SK-N-SH (cell line): ENCODE measurements around the gene OSBPL2. TPM values are rescaled to one million over a fixed set of nuclear protein-coding genes. Genes with fewer than 3 reads are reported as not detected.

Experiments used
- CTCF ChIA-PET: fragments of 300-600, 350-600 bp; formaldehyde crosslinking; extraction: SDS; loops from one replicate; lab custom pipeline; 2021; lab: Yijun Ruan, JAX
- POLR2A ChIA-PET: fragments of 350-600 bp; sonication (Branson Sonifier 250); formaldehyde crosslinking; extraction: SDS; loops from one replicate; lab custom pipeline; 2020; ENCODE audit warnings: antibody characterized with exemption, inconsistent platforms; lab: Yijun Ruan, JAX
- DNase-seq: peaks from one replicate; pipeline ENCODE4 v3.0.0; 2012
- H2AFZ ChIP-seq: fragments of 200-600 bp; sonication (generic); 2 replicates; pipeline ENCODE4 v1.8.1; 2016; ENCODE audit warnings: antibody characterized with exemption, mild to moderate bottlenecking, low read depth
- H3F3A ChIP-seq: fragments of 200-600 bp; sonication (generic); replicated peaks from 2 replicates; pipeline ENCODE3; 2016; ENCODE audit warnings: antibody characterized with exemption, mild to moderate bottlenecking; ENCODE audit not compliant: insufficient read depth
- H3K27ac ChIP-seq, 2 experiments: fragments of 200-500 bp in 1 of 2; fragments of 200-600 bp in 1 of 2; sonication (Bioruptor generic) in 1 of 2; sonication (generic), shearing (Covaris generic) in 1 of 2; 2 replicates each; pipeline versions ENCODE4 v1.5.1 to v1.6.1; 2014 to 2016; ENCODE audit warnings: low read depth in 2 of 2, inconsistent platforms in 1 of 2, low read length in 1 of 2, mild to moderate bottlenecking in 1 of 2, mixed read lengths in 1 of 2
- H3K27me3 ChIP-seq: fragments of 200-600 bp; sonication (generic), shearing (Covaris generic); 2 replicates; pipeline ENCODE4 v1.6.1; 2016; ENCODE audit warnings: mixed run types; ENCODE audit not compliant: insufficient read depth
- H3K36me3 ChIP-seq, 2 experiments: fragments of 200-500 bp in 1 of 2; fragments of 200-600 bp in 1 of 2; sonication (Bioruptor generic) in 1 of 2; sonication (generic) in 1 of 2; replicated peaks in 1 of 2; 2 replicates each; pipeline versions ENCODE3 to v1.5.1; 2014 to 2016; ENCODE audit warnings: low read length in 1 of 2, mild to moderate bottlenecking in 1 of 2; ENCODE audit not compliant: insufficient read depth in 2 of 2, control insufficient read depth in 1 of 2
- H3K4me1 ChIP-seq, 2 experiments: fragments of 200-500 bp in 1 of 2; fragments of 200-600 bp in 1 of 2; sonication (Bioruptor generic) in 1 of 2; sonication (generic), shearing (Covaris generic) in 1 of 2; 2 replicates each; pipeline versions ENCODE4 v1.5.1 to v1.6.1; 2014 to 2016; ENCODE audit warnings: low read depth in 1 of 2, low read length in 1 of 2, mixed run types in 1 of 2; ENCODE audit not compliant: insufficient read depth in 2 of 2, control insufficient read depth in 1 of 2
- H3K4me2 ChIP-seq: fragments of 200-600 bp; sonication (generic), shearing (Covaris generic); 2 replicates; pipeline ENCODE4 v1.6.1; 2017; ENCODE audit warnings: mixed run types
- H3K4me3 ChIP-seq, 2 experiments: fragments of 200-500 bp in 1 of 2; fragments of 200-600 bp in 1 of 2; sonication (Bioruptor generic) in 1 of 2; sonication (generic), shearing (Covaris generic) in 1 of 2; 2 replicates each; pipeline versions ENCODE4 v1.5.1 to v1.8.1; 2014 to 2016; ENCODE audit warnings: low read depth in 2 of 2, inconsistent platforms in 1 of 2, low read length in 1 of 2, mild to moderate bottlenecking in 1 of 2, mixed read lengths in 1 of 2, moderate library complexity in 1 of 2
- H3K79me2 ChIP-seq: fragments of 200-600 bp; sonication (generic); 2 replicates; pipeline ENCODE4 v1.8.1; 2017; ENCODE audit warnings: mild to moderate bottlenecking; ENCODE audit not compliant: insufficient read depth
- H3K9ac ChIP-seq: fragments of 200-600 bp; sonication (generic); 2 replicates; pipeline ENCODE4 v1.6.1; 2017; ENCODE audit warnings: mixed run types
- H3K9me2 ChIP-seq: fragments of 200-600 bp; sonication (generic); 2 replicates; pipeline ENCODE4 v1.6.1; 2017; ENCODE audit warnings: mixed run types
- H3K9me3 ChIP-seq: fragments of 200-600 bp; sonication (generic); 2 replicates; pipeline ENCODE4 v1.6.1; 2017; ENCODE audit warnings: mixed run types, mild to moderate bottlenecking, moderate library complexity
- H4K20me1 ChIP-seq: fragments of 200-600 bp; sonication (generic); 2 replicates; pipeline ENCODE4 v1.6.1; 2017; ENCODE audit warnings: mild to moderate bottlenecking, mixed run types; ENCODE audit not compliant: insufficient read depth
- EP300 ChIP-seq, 2 experiments: IDR thresholded peaks; 2 replicates each; pipeline versions ENCODE4 v1.4.0 to v1.6.1; 2012; ENCODE audit warnings: borderline replicate concordance in 1 of 2, low read depth in 1 of 2, low read length in 1 of 2
- EZH2phosphoT487 ChIP-seq: fragments of 200-600 bp; sonication (generic); IDR thresholded peaks from 2 replicates; pipeline ENCODE4 v1.6.1; 2017; ENCODE audit warnings: low read depth, mixed run types, mild to moderate bottlenecking, antibody characterized with exemption, moderate library complexity, borderline replicate concordance
- FOSL2 ChIP-seq: IDR thresholded peaks from 2 replicates; pipeline ENCODE4 v1.4.0; 2012; ENCODE audit warnings: low read depth, mild to moderate bottlenecking, moderate library complexity, borderline replicate concordance
- FOXJ3 ChIP-seq: sonication (generic); formaldehyde crosslinking; IDR thresholded peaks from 2 replicates; pipeline ENCODE4 v1.5.1; 2020; ENCODE audit warnings: mild to moderate bottlenecking, missing genetic modification reagents
- FOXM1 ChIP-seq: IDR thresholded peaks from 2 replicates; pipeline ENCODE4 v1.4.0; 2012; ENCODE audit warnings: low read depth, mild to moderate bottlenecking
- GABPA ChIP-seq: IDR thresholded peaks from 2 replicates; pipeline ENCODE4 v1.4.0; 2012; ENCODE audit warnings: low read depth, mild to moderate bottlenecking
- GATA2 ChIP-seq: sonication (generic); formaldehyde crosslinking; IDR thresholded peaks from 2 replicates; pipeline ENCODE4 v1.5.0; 2020; ENCODE audit warnings: mild to moderate bottlenecking, missing genetic modification reagents
- JUND ChIP-seq: IDR thresholded peaks from 2 replicates; pipeline ENCODE4 v1.4.0; 2012
- MEF2A ChIP-seq: IDR thresholded peaks from 2 replicates; pipeline ENCODE4 v1.4.0; 2012; ENCODE audit warnings: low read depth, borderline replicate concordance
- NRF1 ChIP-seq: IDR thresholded peaks from 2 replicates; pipeline ENCODE4 v1.6.1; 2012; ENCODE audit warnings: low read depth, mild to moderate bottlenecking, low read length
- POLR2AphosphoS5 ChIP-seq: IDR thresholded peaks from 2 replicates; pipeline ENCODE4 v1.6.1; 2012; ENCODE audit warnings: low read depth, low read length
- RAD21 ChIP-seq: IDR thresholded peaks from 2 replicates; pipeline ENCODE4 v1.6.1; 2012; ENCODE audit warnings: mild to moderate bottlenecking, low read length
- RCOR1 ChIP-seq: fragments of 150-350 bp; IDR thresholded peaks from 2 replicates; pipeline ENCODE4 v1.6.1; 2017; ENCODE audit warnings: antibody characterized with exemption, low read length
- RXRA ChIP-seq: IDR thresholded peaks from 2 replicates; pipeline ENCODE4 v1.4.0; 2012; ENCODE audit warnings: low read depth, mild to moderate bottlenecking, borderline replicate concordance
- SIN3A ChIP-seq: IDR thresholded peaks from 2 replicates; pipeline ENCODE4 v1.6.1; 2012; ENCODE audit warnings: low read depth, mild to moderate bottlenecking, low read length, moderate library complexity, borderline replicate concordance
- SMC3 ChIP-seq: IDR thresholded peaks from 2 replicates; pipeline ENCODE4 v1.6.1; 2012; ENCODE audit warnings: low read depth, low read length, improper control_type of control experiment
- TCF12 ChIP-seq: IDR thresholded peaks from 2 replicates; pipeline ENCODE4 v1.4.0; 2012
- TEAD4 ChIP-seq: IDR thresholded peaks from 2 replicates; pipeline ENCODE4 v1.4.0; 2012; ENCODE audit warnings: mild to moderate bottlenecking, borderline replicate concordance; ENCODE audit not compliant: insufficient read depth
- YY1 ChIP-seq: IDR thresholded peaks from 2 replicates; pipeline ENCODE4 v1.4.0; 2012; ENCODE audit warnings: low read depth, mild to moderate bottlenecking
- WGBS: methylation state at CpG from one replicate; pipeline ENCODE4 v1.1.6; 2017; ENCODE audit warnings: low lambda C conversion rate; 5-methylcytosine and 5-hydroxymethylcytosine counted together
- polyA plus RNA-seq, 3 experiments: library from polyadenylated mRNA; depleted of rRNA; stranded (reverse); fragments of >200 nt; gene quantifications; 2 replicates each; pipeline ENCODE4 v1.2.3, GENCODE V29; 2012
- TF ChIP-seq, protein P1 (sequence below): fragments of 150-350 bp; IDR thresholded peaks from 2 replicates; pipeline ENCODE4 v1.6.1; 2016; ENCODE audit warnings: mild to moderate bottlenecking, low read depth, low read length
- TF ChIP-seq, protein P2 (sequence below): fragments of 200-600 bp; sonication (generic); IDR thresholded peaks from 2 replicates; pipeline ENCODE4 v1.6.1; 2017; ENCODE audit warnings: antibody characterized with exemption, mild to moderate bottlenecking, moderate library complexity
- TF ChIP-seq, protein P3 (sequence below): IDR thresholded peaks from 2 replicates; pipeline ENCODE4 v1.4.0; 2012; ENCODE audit warnings: low read depth, borderline replicate concordance
- TF ChIP-seq, protein P4 (sequence below): fragments of 150-350 bp; IDR thresholded peaks from 2 replicates; pipeline ENCODE4 v1.6.1; 2017; ENCODE audit warnings: antibody characterized with exemption, low read length, low read depth, borderline replicate concordance

The OSBPL2 gene
- polyA plus RNA-seq, 1 of the 3 experiments (the other 2 are of a cell fraction): 17.7 TPM

DNA sequence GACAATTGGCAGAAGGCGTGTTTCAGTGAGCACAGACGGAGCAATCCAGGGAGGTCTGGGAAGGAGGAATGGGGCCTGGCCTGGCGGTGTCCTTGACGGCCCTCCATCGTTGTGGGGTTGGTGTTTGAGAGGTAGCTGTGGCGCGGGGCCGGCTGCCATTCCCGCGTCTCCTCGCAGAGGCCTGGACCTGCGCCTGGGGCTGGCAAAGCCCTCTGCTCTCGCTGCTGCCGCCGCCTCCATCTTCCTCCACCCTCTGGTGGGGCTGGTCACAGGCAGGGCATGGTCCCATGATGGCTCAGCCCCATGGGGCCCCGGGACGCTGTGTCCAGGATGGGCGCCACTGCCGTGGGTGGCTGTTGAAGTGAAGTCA, 7.6 kb downstream of the OSBPL2 start:
- ChIA-PET CTCF (interaction anchor here (0.8 to 1.5 kb wide), 4 partner anchors 9 to 41 kb away, joined by 3 to 4 read pairs (median 3); no protein-coding TSS in a partner anchor), POLR2A (no interaction called here)
- no peak overlapping the region for H3K27ac ChIP-seq

DNA sequence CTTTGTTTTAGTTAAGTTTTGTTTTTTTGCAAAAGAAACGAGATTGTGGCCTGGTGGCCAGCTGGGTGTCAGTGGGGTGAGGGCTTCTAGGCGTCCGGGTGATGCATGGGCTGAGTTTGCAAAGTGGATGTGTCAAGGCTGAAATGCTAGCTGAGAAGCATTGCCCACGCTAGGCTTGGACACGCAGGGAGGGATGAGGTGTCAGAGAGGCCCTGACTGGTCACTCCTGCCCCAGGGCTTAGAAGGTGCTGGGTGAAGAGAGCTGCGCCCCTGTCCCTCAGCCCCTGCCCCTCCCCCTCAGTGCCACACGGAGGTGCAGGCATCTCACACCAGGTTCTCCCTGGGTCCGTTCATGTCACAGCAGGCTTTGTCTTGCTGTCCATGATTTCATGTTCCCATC, 8.1 kb downstream of the OSBPL2 start:
- Histone ChIP-seq H3K27me3 (no peaks in the 10 kb centered on the region), H3K36me3 (peaks cover 0 to 15% of the 10 kb centered on the region in 2 experiments), H3K4me1 (no peaks in the 10 kb centered on the region; a peak in 1 of 4 replicates), H2AFZ (no peak overlapping the region), H3K4me2 (no peak overlapping the region), H3K27ac (no peak overlapping the region), H3K4me3 (no peak overlapping the region), H3K9me3 (no peaks in the 10 kb centered on the region), H3K9me2 (no peaks in the 10 kb centered on the region), H4K20me1 (peaks cover 87% of the 10 kb centered on the region), H3K9ac (no peak overlapping the region), H3K79me2 (peaks cover 84% of the 10 kb centered on the region), H3F3A (no peaks in the 10 kb centered on the region)
- 83% methylated on average over 5 of the region's 8 CpGs for WGBS
- POLR2A ChIA-PET: no interaction called here
- DNase-seq: no peak
- CTCF ChIA-PET: interaction anchor here (1.0 to 1.5 kb wide), 3 partner anchors 13 to 41 kb away, joined by 3 to 4 read pairs (median 3); no protein-coding TSS in a partner anchor
- TF ChIP-seq EP300 (IDR thresholded peaks at IDR 0.05; ENCODE audit: borderline replicate concordance in 1 of 2, low read depth in 1 of 2, low read length in 1 of 2): no peak
- TF ChIP-seq, protein P1, sequence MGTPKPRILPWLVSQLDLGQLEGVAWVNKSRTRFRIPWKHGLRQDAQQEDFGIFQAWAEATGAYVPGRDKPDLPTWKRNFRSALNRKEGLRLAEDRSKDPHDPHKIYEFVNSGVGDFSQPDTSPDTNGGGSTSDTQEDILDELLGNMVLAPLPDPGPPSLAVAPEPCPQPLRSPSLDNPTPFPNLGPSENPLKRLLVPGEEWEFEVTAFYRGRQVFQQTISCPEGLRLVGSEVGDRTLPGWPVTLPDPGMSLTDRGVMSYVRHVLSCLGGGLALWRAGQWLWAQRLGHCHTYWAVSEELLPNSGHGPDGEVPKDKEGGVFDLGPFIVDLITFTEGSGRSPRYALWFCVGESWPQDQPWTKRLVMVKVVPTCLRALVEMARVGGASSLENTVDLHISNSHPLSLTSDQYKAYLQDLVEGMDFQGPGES: no peak
- no peak for TF ChIP-seq FOXJ3
- TF ChIP-seq RXRA: no peak
- TF ChIP-seq POLR2AphosphoS5: no peak
- TF ChIP-seq RCOR1: no peak
- no peak for TF ChIP-seq FOSL2
- no peak for TF ChIP-seq SIN3A
- no peak for TF ChIP-seq JUND
- TF ChIP-seq TCF12: no peak
- TF ChIP-seq, protein P2, sequence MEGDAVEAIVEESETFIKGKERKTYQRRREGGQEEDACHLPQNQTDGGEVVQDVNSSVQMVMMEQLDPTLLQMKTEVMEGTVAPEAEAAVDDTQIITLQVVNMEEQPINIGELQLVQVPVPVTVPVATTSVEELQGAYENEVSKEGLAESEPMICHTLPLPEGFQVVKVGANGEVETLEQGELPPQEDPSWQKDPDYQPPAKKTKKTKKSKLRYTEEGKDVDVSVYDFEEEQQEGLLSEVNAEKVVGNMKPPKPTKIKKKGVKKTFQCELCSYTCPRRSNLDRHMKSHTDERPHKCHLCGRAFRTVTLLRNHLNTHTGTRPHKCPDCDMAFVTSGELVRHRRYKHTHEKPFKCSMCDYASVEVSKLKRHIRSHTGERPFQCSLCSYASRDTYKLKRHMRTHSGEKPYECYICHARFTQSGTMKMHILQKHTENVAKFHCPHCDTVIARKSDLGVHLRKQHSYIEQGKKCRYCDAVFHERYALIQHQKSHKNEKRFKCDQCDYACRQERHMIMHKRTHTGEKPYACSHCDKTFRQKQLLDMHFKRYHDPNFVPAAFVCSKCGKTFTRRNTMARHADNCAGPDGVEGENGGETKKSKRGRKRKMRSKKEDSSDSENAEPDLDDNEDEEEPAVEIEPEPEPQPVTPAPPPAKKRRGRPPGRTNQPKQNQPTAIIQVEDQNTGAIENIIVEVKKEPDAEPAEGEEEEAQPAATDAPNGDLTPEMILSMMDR: no peak
- TF ChIP-seq EZH2phosphoT487: no peak
- TF ChIP-seq GABPA: no peak
- TF ChIP-seq YY1: no peak
- no peak for TF ChIP-seq NRF1
- TF ChIP-seq TEAD4: no peak
- TF ChIP-seq GATA2: no peak

More for the DNA sequence above, 7.6 kb downstream of the OSBPL2 start:
- Histone ChIP-seq H3K4me3 (no peak overlapping the region), H3K4me2 (no peak overlapping the region), H2AFZ (no peak overlapping the region), H3K9me3 (no peaks in the 10 kb centered on the region), H3K9me2 (no peaks in the 10 kb centered on the region), H3K27me3 (no peaks in the 10 kb centered on the region), H4K20me1 (peaks cover 92% of the 10 kb centered on the region), H3K79me2 (peaks cover 84% of the 10 kb centered on the region), H3K36me3 (peaks cover 0 to 15% of the 10 kb centered on the region in 2 experiments), H3K4me1 (no peaks in the 10 kb centered on the region; a peak in 1 of 4 replicates), H3K9ac (no peak overlapping the region), H3F3A (no peaks in the 10 kb centered on the region)
- 92% methylated on average over 6 of the region's 19 CpGs for WGBS
- DNase-seq: no peak
- no peak for TF ChIP-seq RCOR1
- TF ChIP-seq TCF12: no peak
- no peak for TF ChIP-seq SMC3
- TF ChIP-seq MEF2A: no peak
- no peak for TF ChIP-seq GATA2
- TF ChIP-seq RAD21: no peak
- TF ChIP-seq, protein P3, sequence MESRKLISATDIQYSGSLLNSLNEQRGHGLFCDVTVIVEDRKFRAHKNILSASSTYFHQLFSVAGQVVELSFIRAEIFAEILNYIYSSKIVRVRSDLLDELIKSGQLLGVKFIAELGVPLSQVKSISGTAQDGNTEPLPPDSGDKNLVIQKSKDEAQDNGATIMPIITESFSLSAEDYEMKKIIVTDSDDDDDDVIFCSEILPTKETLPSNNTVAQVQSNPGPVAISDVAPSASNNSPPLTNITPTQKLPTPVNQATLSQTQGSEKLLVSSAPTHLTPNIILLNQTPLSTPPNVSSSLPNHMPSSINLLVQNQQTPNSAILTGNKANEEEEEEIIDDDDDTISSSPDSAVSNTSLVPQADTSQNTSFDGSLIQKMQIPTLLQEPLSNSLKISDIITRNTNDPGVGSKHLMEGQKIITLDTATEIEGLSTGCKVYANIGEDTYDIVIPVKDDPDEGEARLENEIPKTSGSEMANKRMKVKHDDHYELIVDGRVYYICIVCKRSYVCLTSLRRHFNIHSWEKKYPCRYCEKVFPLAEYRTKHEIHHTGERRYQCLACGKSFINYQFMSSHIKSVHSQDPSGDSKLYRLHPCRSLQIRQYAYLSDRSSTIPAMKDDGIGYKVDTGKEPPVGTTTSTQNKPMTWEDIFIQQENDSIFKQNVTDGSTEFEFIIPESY: no peak
- no peak for TF ChIP-seq NRF1
- no peak for TF ChIP-seq TEAD4
- TF ChIP-seq FOXM1: no peak
- no peak for TF ChIP-seq FOSL2
- TF ChIP-seq, protein P4, sequence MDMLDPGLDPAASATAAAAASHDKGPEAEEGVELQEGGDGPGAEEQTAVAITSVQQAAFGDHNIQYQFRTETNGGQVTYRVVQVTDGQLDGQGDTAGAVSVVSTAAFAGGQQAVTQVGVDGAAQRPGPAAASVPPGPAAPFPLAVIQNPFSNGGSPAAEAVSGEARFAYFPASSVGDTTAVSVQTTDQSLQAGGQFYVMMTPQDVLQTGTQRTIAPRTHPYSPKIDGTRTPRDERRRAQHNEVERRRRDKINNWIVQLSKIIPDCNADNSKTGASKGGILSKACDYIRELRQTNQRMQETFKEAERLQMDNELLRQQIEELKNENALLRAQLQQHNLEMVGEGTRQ: no peak
